Activated T-cell treated with anti-CD3 and anti-CD28 coated beads for 24 hours (primary cell): ENCODE measurements around the gene CAPN7.
"Not testable (repeated sequence)": the region's sequence is repeated elsewhere in the genome, so short reads cannot be mapped to it uniquely, and the experiment has no call there.

Source experiments
- DNase-seq: peaks from one replicate; pipeline ENCODE4 v3.0.0-alpha.2; 2020; ENCODE audit warnings: low read depth

The CAPN7 gene

DNA sequence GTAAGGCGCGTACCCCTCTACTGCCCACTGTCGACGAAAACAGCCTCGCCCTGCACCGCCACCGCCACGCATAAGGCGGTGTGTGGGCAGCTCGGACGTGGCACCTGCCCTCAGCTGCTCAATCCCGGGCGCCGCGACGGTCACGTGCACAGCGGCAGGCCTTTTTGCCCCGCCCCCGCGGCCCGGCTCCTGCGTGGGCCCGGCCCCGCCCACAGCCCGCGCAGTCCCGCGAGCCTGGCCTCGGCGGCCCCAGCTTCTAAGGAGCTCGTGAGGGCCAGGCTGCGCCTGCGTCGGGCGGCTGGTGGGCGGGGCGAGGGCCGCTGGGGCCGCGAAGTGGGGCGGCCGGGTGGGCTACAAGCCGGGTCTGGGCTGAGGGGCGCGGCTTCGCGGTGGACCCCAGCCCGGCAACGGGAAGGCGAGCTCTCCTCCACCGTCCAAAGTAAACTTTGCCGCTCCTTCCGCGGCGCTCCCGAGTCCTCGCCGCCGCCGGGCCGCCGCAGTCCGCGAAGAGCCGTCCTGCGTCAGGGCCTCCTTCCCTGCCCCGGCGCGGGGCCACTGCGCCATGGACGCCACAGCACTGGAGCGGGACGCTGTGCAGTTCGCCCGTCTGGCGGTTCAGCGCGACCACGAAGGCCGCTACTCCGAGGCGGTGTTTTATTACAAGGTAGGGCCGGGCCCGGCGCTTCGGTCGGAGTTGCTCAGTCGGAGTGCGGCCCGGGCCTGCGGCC, at the start of gene CAPN7:
TSS of gene CAPN7 (plus strand) at position 313 of the 728 bp plus-strand sequence. CDS start at position 563, 250 bp downstream.
- peak; percentile 93 for DNase-seq

DNA sequence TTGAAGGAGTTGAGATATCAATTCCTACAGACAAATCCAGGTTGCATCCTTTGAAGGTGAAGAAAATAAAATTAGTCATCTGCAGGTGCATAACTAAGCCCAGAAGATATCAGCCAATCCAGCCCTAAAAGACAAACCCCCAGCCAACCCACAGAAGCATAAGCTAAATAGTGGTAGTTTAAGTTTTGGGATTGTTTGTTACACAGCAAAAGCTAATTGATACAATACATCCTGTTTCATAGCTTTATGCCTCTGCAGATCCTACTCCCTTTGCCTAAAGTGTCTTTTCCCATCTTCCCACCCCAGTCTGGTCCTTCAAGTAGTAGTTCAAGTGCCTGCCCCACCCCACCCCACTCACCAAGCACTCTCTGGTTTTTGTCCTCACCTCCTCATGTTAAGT, 48.6 kb upstream of the CAPN7 start:
- no peak for DNase-seq

DNA sequence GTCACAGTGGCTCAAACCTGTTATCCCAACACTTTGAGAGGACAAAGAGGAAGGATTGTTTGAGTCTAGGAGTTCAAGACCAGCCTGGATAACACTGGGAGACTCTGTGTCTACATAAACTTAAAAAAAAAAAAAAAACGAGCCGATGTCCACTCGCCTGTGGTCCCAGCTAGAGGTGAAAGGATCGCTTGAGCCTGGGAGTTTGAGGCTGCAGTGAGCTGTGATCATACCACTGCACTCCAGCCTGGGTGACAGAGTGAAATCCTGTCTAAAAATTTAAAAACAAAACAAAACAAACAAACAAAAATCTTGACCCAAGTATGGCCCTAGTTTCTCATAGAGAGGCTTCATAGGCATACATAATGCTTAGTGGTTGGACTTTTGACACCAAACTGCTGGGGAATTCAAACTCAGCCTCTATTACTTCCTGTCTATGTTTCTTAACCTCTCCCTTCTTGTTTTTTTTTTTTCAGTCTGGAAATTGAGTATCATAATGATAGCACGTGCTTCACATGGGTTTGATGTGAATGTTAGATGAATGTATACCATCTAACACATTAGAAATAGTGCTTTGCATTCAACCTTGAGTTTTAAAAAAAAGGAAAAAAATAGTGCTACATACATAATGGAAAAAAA, 46.4 kb upstream of the CAPN7 start:
- DNase-seq, result no peak

DNA sequence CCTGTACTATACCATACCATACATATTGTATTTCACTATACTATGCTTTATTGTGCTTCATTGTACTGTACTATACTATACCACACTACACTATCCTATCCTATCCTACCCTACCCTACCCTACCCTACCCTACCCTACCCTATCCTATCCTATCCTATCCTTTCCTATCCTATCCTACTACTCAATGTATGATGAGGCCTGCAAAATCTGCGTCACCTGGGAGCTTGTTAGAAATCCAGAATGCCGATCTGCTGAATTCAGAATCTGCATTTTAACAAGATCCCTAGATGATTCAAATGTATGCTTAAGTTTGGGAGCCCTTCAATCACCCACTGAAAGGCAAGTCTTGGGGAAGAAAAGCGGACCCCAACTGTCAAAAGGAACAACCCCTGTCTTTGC, 45.4 kb upstream of the CAPN7 start:
- DNase-seq, result no peak

DNA sequence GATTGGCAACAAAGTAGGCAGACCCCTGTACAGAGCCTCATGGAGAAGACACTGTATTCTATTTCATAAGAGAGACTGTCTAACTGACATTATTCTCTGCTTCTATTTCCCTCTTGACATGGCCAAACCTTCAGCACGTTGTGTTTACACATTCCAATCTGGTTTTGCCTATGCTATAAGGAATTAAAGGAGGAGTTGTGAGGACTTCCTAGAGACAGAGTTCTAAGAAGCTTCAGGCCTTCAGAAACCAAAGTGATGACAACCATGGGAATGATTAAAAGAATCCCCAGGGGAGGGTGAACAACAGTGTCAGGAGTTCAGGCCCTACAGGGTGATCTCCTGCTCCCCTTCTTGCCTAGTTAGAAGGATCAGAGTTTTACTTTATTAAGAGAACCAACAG, 44.9 kb upstream of the CAPN7 start:
- no peak for DNase-seq

DNA sequence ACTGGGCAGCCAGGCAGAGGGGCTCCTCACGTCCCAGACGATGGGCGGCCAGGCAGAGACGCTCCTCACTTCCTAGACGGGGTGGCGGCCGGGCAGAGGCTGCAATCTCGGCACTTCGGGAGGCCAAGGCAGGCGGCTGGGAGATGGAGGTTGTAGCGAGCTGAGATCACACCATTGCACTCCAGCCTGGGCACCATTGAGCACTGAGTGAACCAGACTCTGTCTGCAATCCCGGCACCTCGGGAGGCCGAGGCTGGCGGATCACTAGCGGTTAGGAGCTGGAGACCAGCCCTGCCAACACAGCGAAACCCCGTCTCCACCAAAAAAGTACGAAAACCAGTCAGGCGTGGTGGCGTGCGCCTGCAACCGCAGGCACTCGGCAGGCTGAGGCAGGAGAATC, 42.4 kb upstream of the CAPN7 start:
- DNase-seq, result not testable (repeated sequence)

DNA sequence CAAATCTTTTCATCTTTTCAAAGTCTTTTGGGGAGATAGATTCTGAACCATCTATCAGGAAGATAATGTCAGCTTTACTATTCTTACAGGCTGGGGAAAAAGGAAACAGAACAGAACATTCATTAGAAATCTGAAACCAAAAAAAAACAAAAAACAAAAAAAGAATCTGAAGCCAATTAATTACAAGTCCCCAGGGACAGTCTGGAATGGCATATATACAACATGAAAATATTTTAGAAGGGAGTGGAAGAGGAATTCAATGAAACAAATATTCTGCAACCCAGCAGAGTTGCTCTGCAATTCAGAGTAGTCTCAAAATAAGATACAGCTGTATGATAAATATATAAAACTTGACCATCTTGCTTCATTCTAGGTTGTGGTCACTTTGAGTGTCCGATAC, 41.7 kb upstream of the CAPN7 start:
- DNase-seq, result no peak

DNA sequence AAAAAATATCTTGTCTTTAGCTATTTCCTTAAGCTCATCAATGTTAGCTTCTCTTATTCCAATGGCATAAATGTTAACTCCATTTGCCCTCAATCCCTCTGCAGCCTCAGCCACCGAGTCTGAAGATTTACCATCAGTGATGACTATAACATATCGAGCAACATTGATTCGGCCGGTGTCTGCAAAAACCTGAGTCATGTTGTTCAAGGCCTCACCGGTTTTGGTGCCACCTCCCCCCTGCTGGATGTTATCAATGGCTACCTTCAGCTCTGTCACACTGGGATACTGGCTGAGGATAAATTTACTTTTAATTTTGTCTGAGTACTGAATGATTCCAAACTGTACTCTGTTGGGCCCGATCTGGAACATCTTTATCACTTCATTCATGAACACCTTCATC, 41.0 kb upstream of the CAPN7 start:
- no peak for DNase-seq

DNA sequence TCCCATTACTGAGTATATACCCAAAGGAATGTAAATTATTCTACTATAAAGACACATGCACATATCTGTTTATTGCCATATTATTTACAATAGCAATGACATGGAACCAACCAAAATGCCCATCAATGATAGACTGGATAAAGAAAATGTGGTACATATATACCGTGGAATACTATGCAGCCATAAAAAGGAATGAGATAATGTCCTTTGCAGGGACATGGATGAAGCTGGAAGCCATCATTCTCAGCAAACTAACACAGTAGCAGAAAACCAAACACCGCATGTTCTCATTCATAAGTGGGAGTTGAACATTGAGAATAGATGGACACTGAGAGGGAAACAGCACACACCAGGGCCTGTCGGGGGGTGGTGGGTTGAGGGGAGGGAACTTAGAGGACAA, 39.7 kb upstream of the CAPN7 start:
- not testable (repeated sequence) for DNase-seq

DNA sequence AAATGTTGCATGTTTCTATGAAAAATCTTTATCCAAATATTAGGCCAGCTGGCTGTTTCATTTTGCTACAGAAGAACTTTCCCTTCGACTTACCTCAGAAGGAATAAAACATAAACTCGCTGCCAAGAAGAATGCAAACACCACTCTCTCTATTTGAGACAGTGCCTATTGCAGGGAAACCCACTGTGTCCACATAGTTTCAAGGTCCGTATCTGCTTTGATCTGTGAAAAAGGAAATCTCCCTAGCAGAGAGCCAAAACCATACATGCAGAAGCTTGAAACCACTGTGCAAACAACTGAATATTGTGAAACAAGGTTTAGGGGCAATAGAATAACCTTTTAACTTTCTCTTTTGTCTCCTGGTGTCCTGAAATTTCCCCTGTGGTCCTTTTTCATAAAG, 35.0 kb upstream of the CAPN7 start:
- DNase-seq, result no peak

DNA sequence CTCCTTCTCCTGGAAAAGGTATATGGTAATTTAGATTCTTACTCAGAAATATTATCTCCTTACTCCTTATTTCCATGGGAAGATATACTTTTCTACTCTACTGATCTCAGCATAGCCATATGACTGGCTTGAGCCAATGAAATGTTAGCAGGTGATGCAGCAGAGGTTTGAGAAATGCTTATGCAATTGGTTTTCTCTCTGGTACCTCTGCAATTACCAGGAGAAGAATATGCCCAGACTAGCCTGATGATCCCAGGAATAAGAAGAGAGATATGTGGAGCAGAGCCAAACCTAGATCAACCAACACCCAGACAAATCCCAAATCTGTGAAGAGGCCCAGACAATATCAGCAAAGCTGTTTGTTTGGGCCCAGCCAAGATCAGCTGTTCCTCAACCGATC, 33.2 kb upstream of the CAPN7 start:
- DNase-seq, result no peak

DNA sequence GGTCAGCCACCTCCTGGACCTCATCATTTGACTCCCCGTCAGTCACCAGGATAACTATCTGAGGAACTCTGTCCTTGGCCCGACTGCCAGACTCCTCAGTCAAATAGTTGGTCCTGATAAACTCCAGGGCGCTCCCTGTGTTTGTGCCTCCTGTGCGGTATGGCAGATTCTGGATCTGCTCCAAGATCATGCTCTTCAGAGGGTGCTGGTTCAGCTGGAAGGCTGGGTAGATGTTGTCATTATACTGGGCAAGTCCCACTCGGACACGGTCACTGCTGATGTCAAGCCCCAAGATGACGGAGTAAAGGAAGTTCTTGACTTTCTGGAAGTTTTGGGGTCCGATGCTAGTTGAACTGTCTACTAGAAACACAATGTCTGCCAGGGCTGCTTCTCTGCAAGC, 31.1 kb upstream of the CAPN7 start:
- no peak for DNase-seq

DNA sequence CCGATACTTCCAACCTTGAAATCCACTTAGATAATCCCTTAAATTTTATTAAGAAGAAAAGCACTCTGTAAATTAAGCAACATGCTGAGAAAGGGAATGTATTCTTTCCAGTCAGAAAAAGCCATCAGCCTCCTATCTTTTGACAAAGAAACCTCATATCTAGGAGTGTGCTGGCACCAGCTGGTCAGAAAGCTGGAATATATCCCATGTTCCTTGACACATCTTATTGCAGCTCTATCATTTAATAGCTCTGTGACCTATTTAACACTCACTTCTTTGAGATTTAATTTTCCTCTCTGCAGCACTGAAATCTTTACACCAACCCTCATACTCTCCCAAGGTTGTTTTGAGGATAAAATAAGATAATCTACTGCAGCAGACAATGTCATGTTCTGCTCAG, 30.4 kb upstream of the CAPN7 start:
- DNase-seq, result no peak

DNA sequence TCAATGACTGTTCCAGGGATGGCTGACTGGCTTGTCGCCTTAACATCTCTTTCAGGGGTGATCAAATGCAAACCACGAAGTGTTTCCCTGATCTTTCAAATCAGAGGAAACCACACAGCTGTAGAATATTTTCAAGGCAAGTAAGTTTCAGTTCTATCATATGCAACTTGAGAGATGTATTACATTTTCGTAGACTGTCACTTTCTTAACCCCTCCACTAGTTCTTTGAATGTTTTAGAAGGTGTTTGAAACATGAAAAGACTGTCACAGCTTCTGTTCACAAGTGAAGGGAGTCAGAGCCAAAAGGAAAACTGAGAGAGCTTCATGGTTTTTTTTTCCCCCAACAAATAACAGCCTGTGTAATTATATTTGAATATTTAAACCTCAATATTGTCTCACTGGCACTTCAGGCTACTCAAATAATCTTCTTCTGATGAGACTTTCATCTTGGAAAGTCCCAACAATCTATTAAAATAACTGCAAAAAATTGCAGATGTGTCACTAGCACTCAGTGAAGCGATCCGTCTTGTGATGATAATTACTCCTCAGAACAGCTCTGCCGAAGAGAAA, 25.9 kb upstream of the CAPN7 start:
- no peak for DNase-seq

DNA sequence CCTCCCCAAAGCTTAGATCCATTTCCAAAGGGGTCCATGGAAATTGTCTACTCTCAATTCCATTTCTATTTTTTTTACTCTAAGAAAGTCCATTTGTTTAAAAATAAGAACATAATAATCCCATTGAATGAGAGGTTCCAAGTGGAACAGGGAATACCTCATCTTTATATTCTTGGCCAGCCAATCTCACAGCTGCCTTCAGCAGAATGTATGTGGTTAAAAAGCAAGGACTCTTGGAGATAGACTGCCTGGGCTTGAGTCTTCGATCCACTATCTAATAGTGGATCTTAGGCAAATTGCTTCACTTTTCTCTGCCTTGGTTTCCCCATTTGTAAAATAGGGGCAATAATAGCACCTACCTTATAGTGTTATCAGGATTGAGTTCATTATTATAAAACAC, 24.5 kb upstream of the CAPN7 start:
- DNase-seq, result no peak

DNA sequence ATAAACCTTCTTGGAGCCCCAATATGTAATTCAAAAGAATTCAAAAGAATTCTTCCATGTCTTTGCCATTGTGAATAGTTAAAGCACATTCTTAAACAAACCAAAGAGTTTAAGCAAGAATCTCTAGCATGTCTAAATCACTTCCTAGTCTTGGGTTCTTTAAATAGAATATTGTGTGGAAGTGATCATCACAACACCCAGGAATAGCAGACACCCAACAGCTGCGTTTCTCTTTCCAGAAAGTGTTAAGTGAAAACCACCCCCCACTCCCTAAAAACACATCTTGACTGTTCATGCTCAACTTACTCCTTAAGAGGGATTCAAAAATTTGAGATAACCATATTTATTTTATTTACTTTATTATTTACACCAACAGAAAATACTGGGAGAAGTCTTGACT, 24.1 kb upstream of the CAPN7 start:
- DNase-seq, result no peak

DNA sequence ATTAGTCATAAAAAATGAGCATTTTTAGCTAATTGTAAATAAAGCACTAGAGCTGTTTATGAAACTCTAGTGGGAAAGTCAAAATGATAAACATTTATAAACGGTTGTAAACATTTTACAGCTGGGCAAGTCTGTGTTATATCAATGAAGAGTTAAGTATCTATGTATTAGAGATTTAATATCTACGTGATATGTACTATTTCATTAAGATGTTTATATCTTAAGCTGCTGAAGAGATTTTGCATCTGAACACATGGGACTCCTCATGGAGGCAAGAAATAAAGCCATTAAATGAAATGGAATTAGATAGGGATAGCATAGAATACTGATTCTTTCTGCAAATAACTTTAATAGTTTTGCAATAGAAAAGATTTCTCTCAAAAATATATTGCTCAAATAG, 23.0 kb upstream of the CAPN7 start:
- no peak for DNase-seq

DNA sequence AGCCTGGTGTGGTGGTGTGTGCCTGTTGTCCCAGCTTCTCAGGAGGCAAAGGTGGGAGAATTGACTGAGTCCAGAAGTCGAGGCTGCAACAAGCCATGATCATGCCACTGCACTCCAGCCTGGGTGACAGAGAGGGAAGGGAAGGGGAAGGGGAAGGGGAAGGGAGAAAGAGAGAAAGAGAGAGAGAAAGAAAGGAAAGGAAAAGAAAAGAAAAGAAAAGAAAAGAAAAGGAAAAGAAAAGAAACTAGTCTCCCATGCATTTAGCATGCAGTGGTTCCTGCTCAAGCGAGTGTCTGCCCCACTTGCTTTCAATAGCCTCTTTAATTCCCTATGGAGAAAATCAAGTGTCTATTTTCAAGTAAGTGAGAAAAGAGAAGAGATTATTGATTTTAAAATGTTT, 20.6 kb upstream of the CAPN7 start:
- no peak for DNase-seq

DNA sequence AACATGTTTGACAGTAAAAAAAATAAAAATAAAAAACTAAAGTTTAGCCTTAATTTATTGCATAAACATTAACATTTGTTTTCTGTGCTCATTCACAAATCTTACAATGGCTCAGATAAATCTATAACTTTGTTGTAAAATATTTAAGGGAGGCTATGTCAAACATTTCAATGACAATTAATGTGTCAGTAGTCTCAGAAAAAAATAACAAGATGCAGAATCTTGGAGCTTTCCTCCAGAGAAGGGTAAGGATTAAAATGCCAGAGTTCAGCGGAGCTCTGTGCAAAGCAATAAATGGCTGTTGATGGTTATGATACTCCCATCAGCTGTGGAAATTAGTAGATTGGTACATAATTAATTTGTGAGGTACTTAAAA, 20.0 kb upstream of the CAPN7 start:
- no peak for DNase-seq

DNA sequence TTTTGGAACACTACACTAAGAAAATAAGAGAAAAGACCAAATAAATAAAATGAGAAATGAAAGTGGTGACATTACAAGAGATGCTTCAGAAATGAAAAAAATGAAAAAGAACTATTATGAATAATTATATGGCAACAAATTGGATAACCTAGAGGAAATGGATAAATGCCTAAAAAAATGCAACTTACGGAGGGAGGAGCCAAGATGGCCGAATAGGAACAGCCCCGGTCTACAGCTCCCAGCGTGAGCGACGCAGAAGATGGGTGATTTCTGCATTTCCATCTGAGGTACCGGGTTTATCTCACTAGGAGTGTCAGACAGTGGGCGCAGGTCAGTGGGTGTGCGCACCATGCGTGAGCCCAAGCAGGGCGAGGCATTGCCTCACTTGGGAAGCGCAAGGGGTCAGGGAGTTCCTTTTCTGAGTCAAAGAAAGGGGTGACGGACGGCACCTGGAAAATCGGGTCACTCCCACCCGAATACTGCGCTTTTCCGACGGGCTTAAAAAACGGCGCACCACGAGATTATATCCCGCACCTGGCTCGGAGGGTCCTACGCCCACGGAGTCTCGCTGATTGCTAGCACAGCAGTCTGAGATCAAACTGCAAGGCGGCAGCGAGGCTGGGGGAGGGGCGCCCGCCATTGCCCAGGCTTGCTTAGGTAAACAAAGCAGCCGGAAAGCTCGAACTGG, 19.4 kb upstream of the CAPN7 start:
- DNase-seq, result not testable (repeated sequence)

DNA sequence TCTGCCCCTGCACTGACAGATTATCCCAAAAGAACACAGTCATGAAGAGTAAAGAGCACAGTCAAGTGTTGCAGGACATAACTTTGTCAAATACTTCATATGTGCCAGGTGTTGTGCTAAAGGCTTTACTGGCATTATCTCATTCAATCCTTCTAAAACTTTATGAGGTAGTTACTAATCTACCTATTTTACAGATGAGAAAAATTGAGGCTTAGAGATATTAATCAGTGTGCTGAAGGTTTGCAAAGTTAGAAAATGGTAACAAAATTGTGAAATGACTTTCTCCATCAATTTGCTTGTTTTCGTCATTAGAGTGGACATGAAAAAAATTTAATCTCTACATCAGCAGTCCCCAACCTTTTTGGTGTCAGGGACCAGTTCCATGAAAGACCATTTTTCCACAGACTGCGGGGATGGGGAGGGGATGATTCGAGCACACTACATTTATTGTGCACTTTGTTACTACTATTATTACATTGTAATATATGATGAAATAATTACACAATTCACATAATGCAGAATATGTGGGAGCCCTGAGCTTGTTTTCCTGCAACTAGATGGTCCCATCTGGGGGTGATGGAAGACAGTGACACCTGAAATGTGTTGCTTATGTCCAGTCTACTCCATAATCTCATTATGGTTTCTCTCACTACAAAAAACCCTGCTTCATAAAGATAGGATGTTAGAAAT, 8.6 kb upstream of the CAPN7 start:
- no peak for DNase-seq

DNA sequence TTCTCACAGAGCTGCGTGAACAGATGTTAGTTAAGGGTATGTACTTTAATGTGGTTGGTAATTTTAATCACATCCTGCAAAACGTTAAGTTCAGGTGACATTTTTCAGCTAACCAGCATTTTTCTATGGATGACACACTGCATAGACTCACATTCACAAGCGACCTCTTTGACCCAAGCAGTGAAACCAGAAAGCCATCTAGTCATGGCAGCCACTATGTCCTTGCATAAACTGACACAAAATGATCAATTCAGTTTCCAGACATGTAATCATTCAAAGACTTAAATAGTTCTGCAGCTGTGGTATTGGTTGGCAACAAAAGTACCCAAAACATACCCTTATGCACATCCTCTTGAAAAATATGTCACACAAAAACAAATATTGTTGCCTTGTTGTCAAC, 7.4 kb upstream of the CAPN7 start:
- no peak for DNase-seq
